GM04503 (cell line): ENCODE measurements around the gene LCORL.
"Not testable (repeated sequence)": the region's sequence is repeated elsewhere in the genome, so short reads cannot be mapped to it uniquely, and the experiment has no call there.

Experiments used
- DNase-seq: peaks from one replicate; pipeline ENCODE4 v3.0.0-alpha.2; 2012; ENCODE audit warnings: low read depth

LCORL gene

GRCh38 chr4:18020145-18020670 lies 1.3 kb downstream of the LCORL start:
- no peak for DNase-seq

GRCh38 chr4:18014269-18014668 lies 7.3 kb downstream of the LCORL start:
- no peak for DNase-seq

GRCh38 chr4:18012807-18013462 lies 8.6 kb downstream of the LCORL start:
- DNase-seq = no peak

GRCh38 chr4:18012134-18012806 lies 9.3 kb downstream of the LCORL start:
- no peak for DNase-seq

GRCh38 chr4:18007625-18008024 lies 13.9 kb downstream of the LCORL start:
- no peak for DNase-seq

- DNase-seq = not testable (repeated sequence)
Measured at GRCh38 chr4:18006432-18006831, 15.1 kb downstream of the LCORL start.

GRCh38 chr4:17997129-17997528 lies 24.4 kb downstream of the LCORL start:
- no peak for DNase-seq

- no peak for DNase-seq
Measured at GRCh38 chr4:17995165-17995564, 26.4 kb downstream of the LCORL start.

- no peak for DNase-seq
Measured at GRCh38 chr4:17985832-17986231, 35.7 kb downstream of the LCORL start.

GRCh38 chr4:17981063-17981462 lies 40.5 kb downstream of the LCORL start:
- no peak for DNase-seq

- no peak for DNase-seq
Measured at GRCh38 chr4:17968721-17969120, 52.8 kb downstream of the LCORL start.

- DNase-seq = no peak
Measured at GRCh38 chr4:17967078-17967477, 54.5 kb downstream of the LCORL start.

- DNase-seq = no peak
Measured at GRCh38 chr4:17966312-17966711, 55.2 kb downstream of the LCORL start.

GRCh38 chr4:17964576-17964975 lies 57.0 kb downstream of the LCORL start:
- DNase-seq = no peak

- no peak for DNase-seq
Measured at GRCh38 chr4:17962171-17962570, 59.4 kb downstream of the LCORL start.

- DNase-seq = no peak
Measured at GRCh38 chr4:17961249-17961648, 60.3 kb downstream of the LCORL start.

GRCh38 chr4:17958181-17958580 lies 63.4 kb downstream of the LCORL start:
- DNase-seq = no peak

GRCh38 chr4:17957688-17958087 lies 63.9 kb downstream of the LCORL start:
- no peak for DNase-seq

GRCh38 chr4:17956245-17956644 lies 65.3 kb downstream of the LCORL start:
- no peak for DNase-seq

GRCh38 chr4:17945303-17945702 lies 76.3 kb downstream of the LCORL start:
- DNase-seq = no peak

- no peak for DNase-seq
Measured at GRCh38 chr4:17941731-17942130, 79.8 kb downstream of the LCORL start.

- no peak for DNase-seq
Measured at GRCh38 chr4:17939054-17939453, 82.5 kb downstream of the LCORL start.

- DNase-seq = no peak
Measured at GRCh38 chr4:17934286-17934685, 87.3 kb downstream of the LCORL start.

GRCh38 chr4:17933126-17933525 lies 88.4 kb downstream of the LCORL start:
- DNase-seq = no peak
